ENCODE results near the gene ARID3C.

- TF ChIP-seq EZH2phosphoT487 (IDR thresholded peaks at IDR 0.05; ENCODE audit: insufficient read depth, low read depth): no peak
- TF ChIP-seq EZH2 (IDR thresholded peaks at IDR 0.05; ENCODE audit: insufficient read depth, poor library complexity, severe bottlenecking): no peak
Measured at GRCh38 chr9:34651876-34652601, 23.2 kb upstream of the ARID3C start, which contains the start of gene IL11RA.
